ENCODE measurements around the gene ZNF329. TPM values are rescaled to one million over a fixed set of nuclear protein-coding genes. Genes with fewer than 3 reads are reported as not detected.

Gene ZNF329
- total and polyA plus RNA-seq, 2 donors (not counting 1 experiment from before 2014, with no cell fraction given) = 6.8 to 21.1 TPM

- no peak for DNase-seq (ENCODE audit: low read depth in 2 of 2)
- Histone ChIP-seq H3K9ac (ENCODE audit: insufficient read depth, low read length) (no peak overlapping the region), H2AFZ (ENCODE audit: low read length) (no peak overlapping the region), H3K4me3 (replicated peaks in 1 of 4; ENCODE audit: control extremely low read depth in 1 of 4, insufficient read depth in 1 of 4, low read depth in 3 of 4, low read length in 4 of 4) (no peak overlapping the region), H3K36me3 (ENCODE audit: control insufficient read depth, insufficient read depth, low read length) (no peaks in the 10 kb centered on the region), H3K4me2 (ENCODE audit: extremely low read depth, insufficient read depth, low read length) (no peak overlapping the region), H3K4me1 (ENCODE audit: control insufficient read depth, extremely low read depth, insufficient read depth, low read length) (no peaks in the 10 kb centered on the region), H3K79me2 (ENCODE audit: control insufficient read depth, insufficient read depth, low read length) (no peaks in the 10 kb centered on the region), H3K27me3 (ENCODE audit: control insufficient read depth, insufficient read depth, low read length) (no peaks in the 10 kb centered on the region), H3K27ac (ENCODE audit: insufficient read depth, low read length) (no peak overlapping the region), H3K9me3 (ENCODE audit: control insufficient read depth, insufficient read depth, low read depth, low read length) (no peaks in the 10 kb centered on the region), H4K20me1 (ENCODE audit: control insufficient read depth, extremely low read depth, insufficient read depth, low read length) (no peaks in the 10 kb centered on the region)
- TF ChIP-seq EZH2 (IDR thresholded peaks at IDR 0.05; ENCODE audit: low read length, missing control alignments) = no peak
- TF ChIP-seq, protein P1, sequence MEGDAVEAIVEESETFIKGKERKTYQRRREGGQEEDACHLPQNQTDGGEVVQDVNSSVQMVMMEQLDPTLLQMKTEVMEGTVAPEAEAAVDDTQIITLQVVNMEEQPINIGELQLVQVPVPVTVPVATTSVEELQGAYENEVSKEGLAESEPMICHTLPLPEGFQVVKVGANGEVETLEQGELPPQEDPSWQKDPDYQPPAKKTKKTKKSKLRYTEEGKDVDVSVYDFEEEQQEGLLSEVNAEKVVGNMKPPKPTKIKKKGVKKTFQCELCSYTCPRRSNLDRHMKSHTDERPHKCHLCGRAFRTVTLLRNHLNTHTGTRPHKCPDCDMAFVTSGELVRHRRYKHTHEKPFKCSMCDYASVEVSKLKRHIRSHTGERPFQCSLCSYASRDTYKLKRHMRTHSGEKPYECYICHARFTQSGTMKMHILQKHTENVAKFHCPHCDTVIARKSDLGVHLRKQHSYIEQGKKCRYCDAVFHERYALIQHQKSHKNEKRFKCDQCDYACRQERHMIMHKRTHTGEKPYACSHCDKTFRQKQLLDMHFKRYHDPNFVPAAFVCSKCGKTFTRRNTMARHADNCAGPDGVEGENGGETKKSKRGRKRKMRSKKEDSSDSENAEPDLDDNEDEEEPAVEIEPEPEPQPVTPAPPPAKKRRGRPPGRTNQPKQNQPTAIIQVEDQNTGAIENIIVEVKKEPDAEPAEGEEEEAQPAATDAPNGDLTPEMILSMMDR (conservative IDR thresholded peaks at IDR 0.05 in 1 of 2, IDR thresholded peaks at IDR 0.05 in 1 of 2; ENCODE audit: low read depth in 1 of 2, low read length in 2 of 2) = no peak
Observed at GRCh38 chr19:58089846-58090245, 60.7 kb downstream of the ZNF329 start.

DNA sequence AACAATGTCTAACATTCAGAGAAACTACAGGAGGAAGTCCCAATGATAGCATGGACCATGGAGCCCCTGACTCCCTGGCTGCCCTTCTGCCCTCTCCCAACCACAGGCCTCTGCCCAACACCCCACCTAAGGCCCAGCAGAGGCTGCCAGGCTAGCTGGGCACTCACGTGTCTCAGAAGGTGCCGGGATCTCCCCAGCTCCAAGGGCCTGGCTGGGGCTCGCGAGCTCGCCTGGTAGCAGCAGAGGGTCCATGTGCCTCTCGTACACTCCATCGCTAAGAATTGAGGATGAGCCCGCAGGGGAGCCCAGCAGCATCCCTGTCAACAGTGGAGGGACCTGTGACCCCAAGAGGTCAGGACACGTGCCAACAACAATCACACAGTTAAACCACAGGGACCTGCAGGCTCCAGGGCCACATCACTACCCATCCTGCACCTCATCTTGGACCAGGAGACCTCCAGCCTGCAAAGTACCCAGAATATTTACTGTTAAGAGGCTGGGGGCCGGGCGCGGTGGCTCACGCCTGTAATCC, 62.0 kb downstream of the ZNF329 start:
- Histone ChIP-seq H3K9me3 (ENCODE audit: control insufficient read depth, insufficient read depth, low read depth, low read length) (no peaks in the 10 kb centered on the region), H3K4me3 (replicated peaks in 1 of 4; ENCODE audit: control extremely low read depth in 1 of 4, insufficient read depth in 1 of 4, low read depth in 3 of 4, low read length in 4 of 4) (no peak overlapping the region), H4K20me1 (ENCODE audit: control insufficient read depth, extremely low read depth, insufficient read depth, low read length) (no peaks in the 10 kb centered on the region), H3K79me2 (ENCODE audit: control insufficient read depth, insufficient read depth, low read length) (no peaks in the 10 kb centered on the region), H3K27ac (ENCODE audit: insufficient read depth, low read length) (no peak overlapping the region), H3K27me3 (ENCODE audit: control insufficient read depth, insufficient read depth, low read length) (no peaks in the 10 kb centered on the region), H3K4me1 (ENCODE audit: control insufficient read depth, extremely low read depth, insufficient read depth, low read length) (no peaks in the 10 kb centered on the region), H3K9ac (ENCODE audit: insufficient read depth, low read length) (no peak overlapping the region), H3K4me2 (ENCODE audit: extremely low read depth, insufficient read depth, low read length) (no peak overlapping the region), H3K36me3 (ENCODE audit: control insufficient read depth, insufficient read depth, low read length) (no peaks in the 10 kb centered on the region), H2AFZ (ENCODE audit: low read length) (no peak overlapping the region)
- DNase-seq (ENCODE audit: low read depth in 2 of 2) = no peak
- TF ChIP-seq, protein P1 (conservative IDR thresholded peaks at IDR 0.05 in 1 of 2, IDR thresholded peaks at IDR 0.05 in 1 of 2; ENCODE audit: low read depth in 1 of 2, low read length in 2 of 2) = no peak
- no peak for TF ChIP-seq EZH2 (IDR thresholded peaks at IDR 0.05; ENCODE audit: low read length, missing control alignments)

DNA sequence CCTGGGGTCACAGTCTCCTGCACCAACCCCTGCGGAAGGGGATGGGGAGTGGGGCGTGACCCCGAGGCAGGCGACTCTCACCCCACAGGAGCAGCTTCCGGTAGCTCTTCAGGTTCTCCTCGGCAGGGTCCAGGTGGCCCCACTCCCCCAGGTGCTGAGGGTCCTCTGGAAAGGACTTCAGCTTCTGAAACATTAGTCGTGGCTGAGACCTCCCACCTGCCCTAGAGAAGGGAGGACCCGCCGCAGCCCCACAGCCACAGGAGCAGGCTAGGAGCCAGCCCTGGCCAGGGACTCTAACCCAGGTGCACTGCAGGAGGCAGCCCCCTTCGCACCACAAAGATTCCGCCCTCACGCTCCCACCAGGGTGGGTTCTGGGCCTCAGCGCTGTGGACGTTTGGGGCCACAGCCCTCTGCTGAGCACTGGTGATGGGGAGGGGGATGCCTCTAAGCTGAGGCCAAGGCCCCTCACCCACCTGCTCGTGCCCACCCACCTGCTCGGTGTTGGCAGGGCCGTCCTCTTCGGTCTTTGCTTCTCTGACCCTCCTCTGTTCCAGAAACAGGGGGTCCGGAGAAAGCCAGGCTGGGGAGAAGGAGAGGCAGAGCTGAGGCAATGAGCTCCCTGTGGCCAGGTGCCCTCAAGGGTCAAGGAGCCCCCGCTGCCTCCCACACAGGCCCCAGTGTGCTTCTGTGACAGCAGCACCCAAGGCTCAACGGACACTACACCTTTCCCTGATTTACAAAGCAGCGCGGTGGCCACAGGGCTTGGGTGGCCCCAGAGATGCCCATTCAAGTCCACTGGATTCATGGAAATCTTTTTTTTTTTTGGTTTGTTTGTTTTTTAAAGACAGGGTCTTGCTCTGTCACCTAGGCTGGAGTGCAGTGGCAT, 63.5 kb downstream of the ZNF329 start:
- H3K79me2 ChIP-seq (ENCODE audit: control insufficient read depth, insufficient read depth, low read length) = no peaks in the 10 kb centered on the region
- DNase-seq (ENCODE audit: low read depth in 2 of 2) = no peak
- no peaks in the 10 kb centered on the region for H3K27me3 ChIP-seq (ENCODE audit: control insufficient read depth, insufficient read depth, low read length)
- H3K4me1 ChIP-seq (ENCODE audit: control insufficient read depth, extremely low read depth, insufficient read depth, low read length) = no peaks in the 10 kb centered on the region
- H3K9ac ChIP-seq (ENCODE audit: insufficient read depth, low read length) = no peak overlapping the region
- no peak for TF ChIP-seq EZH2 (IDR thresholded peaks at IDR 0.05; ENCODE audit: low read length, missing control alignments)
- TF ChIP-seq, protein P1 (conservative IDR thresholded peaks at IDR 0.05 in 1 of 2, IDR thresholded peaks at IDR 0.05 in 1 of 2; ENCODE audit: low read depth in 1 of 2, low read length in 2 of 2) = no peak
- H2AFZ ChIP-seq (ENCODE audit: low read length) = no peak overlapping the region
- H3K4me3 ChIP-seq (replicated peaks in 1 of 4; ENCODE audit: control extremely low read depth in 1 of 4, insufficient read depth in 1 of 4, low read depth in 3 of 4, low read length in 4 of 4) = no peak overlapping the region
- H3K36me3 ChIP-seq (ENCODE audit: control insufficient read depth, insufficient read depth, low read length) = no peaks in the 10 kb centered on the region
- H3K27ac ChIP-seq (ENCODE audit: insufficient read depth, low read length) = no peak overlapping the region
- no peaks in the 10 kb centered on the region for H3K9me3 ChIP-seq (ENCODE audit: control insufficient read depth, insufficient read depth, low read depth, low read length)
- no peak overlapping the region for H3K4me2 ChIP-seq (ENCODE audit: extremely low read depth, insufficient read depth, low read length)
- no peaks in the 10 kb centered on the region for H4K20me1 ChIP-seq (ENCODE audit: control insufficient read depth, extremely low read depth, insufficient read depth, low read length)

All from fibroblast of lung (primary cell).